Calu3 (cell line): ENCODE data around the gene BTBD1. TPM values are rescaled to one million over a fixed set of nuclear protein-coding genes. Genes with fewer than 3 reads are reported as not detected.

Experiments used
- BruUV-seq: library from RNA; stranded (reverse); fragments of 400-500 nt; replicated peaks from 2 replicates; lab custom pipeline; 2021; lab: Mats Ljungman, UMichigan
- CTCF ChIA-PET: fragments of 300-600 bp; sonication (Branson Sonifier 250); formaldehyde crosslinking; loops from one replicate; lab custom pipeline; 2022; ENCODE audit warnings: antibody characterized with exemption; lab: Charles Lee
- DNase-seq: peaks from one replicate; pipeline ENCODE4 v3.0.0; 2022
- H3K27ac Mint-ChIP-seq: one replicate; pipeline ENCODE4 v1.8.0; 2022; ENCODE audit warnings: mixed read lengths; ENCODE audit not compliant: unreplicated experiment
- H3K27me3 Mint-ChIP-seq: one replicate; pipeline ENCODE4 v1.8.0; 2022; ENCODE audit warnings: mixed read lengths; ENCODE audit not compliant: unreplicated experiment
- H3K36me3 Mint-ChIP-seq: one replicate; pipeline ENCODE4 v1.8.0; 2022; ENCODE audit warnings: mild to moderate bottlenecking, moderate library complexity, mixed read lengths; ENCODE audit not compliant: insufficient read depth, unreplicated experiment
- H3K4me1 Mint-ChIP-seq: one replicate; pipeline ENCODE4 v1.8.0; 2022; ENCODE audit warnings: mild to moderate bottlenecking, low read depth, mixed read lengths; ENCODE audit not compliant: unreplicated experiment
- H3K4me3 Mint-ChIP-seq: one replicate; pipeline ENCODE4 v1.8.0; 2022; ENCODE audit warnings: mild to moderate bottlenecking, low read depth, moderate library complexity, mixed read lengths; ENCODE audit not compliant: unreplicated experiment
- H3K9me3 Mint-ChIP-seq: one replicate; pipeline ENCODE4 v1.8.0; 2022; ENCODE audit warnings: low read depth, mixed read lengths; ENCODE audit not compliant: unreplicated experiment
- intact Hi-C: fragments of 100-400 bp; cut with micrococcal nuclease; formaldehyde crosslinking; loops from one replicate; pipeline ENCODE4 v1.10.0; 2022; ENCODE audit not compliant: unreplicated experiment
- total RNA-seq: library from RNA; stranded (reverse); gene quantifications from 2 replicates; pipeline ENCODE4 v1.2.3, GENCODE V29; 2022
- TF ChIP-seq, protein P1 (sequence below): fragments of 200-600 bp; IDR thresholded peaks from one replicate; pipeline ENCODE4 v1.8.0; 2022; ENCODE audit warnings: antibody characterized with exemption; ENCODE audit not compliant: unreplicated experiment

Gene BTBD1
- total RNA-seq, 1 experiment from 2014 or later: 73.2 TPM

DNA sequence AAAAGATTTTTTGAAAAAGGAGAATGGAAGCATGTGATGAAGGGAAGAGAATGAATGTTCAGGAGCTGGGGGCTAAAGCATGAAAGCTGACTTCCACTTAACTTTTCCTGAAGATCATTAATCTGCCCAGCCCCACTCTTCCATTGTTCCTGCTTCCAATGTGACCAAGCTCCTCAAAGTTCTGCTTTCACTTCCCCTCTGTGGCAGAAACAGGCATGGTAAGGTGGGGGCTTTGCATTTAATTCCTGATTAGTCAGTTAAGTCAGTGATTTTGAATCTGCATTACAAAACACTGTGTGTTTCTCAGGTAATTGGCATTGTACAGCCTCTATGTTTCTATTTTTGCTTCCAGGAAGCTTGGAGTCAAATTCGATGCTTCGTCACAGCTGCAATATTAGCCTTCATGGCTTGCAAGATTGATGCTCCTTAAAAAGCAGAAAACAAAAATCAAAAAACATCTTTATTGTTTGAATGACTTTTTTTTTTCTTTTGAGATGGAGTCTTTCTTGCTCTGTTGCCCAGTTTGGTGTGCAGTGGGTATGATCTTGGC is 33.1 kb upstream of the BTBD1 start:
- H3K27ac Mint-ChIP-seq: no peak overlapping the region
- CTCF ChIA-PET: no interaction called here
- H3K9me3 Mint-ChIP-seq: peaks cover 2% of the 10 kb centered on the region
- H3K36me3 Mint-ChIP-seq: peaks cover under 1% of the 10 kb centered on the region
- TF ChIP-seq, protein P1, sequence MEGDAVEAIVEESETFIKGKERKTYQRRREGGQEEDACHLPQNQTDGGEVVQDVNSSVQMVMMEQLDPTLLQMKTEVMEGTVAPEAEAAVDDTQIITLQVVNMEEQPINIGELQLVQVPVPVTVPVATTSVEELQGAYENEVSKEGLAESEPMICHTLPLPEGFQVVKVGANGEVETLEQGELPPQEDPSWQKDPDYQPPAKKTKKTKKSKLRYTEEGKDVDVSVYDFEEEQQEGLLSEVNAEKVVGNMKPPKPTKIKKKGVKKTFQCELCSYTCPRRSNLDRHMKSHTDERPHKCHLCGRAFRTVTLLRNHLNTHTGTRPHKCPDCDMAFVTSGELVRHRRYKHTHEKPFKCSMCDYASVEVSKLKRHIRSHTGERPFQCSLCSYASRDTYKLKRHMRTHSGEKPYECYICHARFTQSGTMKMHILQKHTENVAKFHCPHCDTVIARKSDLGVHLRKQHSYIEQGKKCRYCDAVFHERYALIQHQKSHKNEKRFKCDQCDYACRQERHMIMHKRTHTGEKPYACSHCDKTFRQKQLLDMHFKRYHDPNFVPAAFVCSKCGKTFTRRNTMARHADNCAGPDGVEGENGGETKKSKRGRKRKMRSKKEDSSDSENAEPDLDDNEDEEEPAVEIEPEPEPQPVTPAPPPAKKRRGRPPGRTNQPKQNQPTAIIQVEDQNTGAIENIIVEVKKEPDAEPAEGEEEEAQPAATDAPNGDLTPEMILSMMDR: no peak
- intact Hi-C loops: no loop called here
- no TSS peak for BruUV-seq
- H3K27me3 Mint-ChIP-seq: peaks cover 76% of the 10 kb centered on the region
- no peak for DNase-seq
- peaks cover 7% of the 10 kb centered on the region for H3K4me1 Mint-ChIP-seq
- no peak overlapping the region for H3K4me3 Mint-ChIP-seq

DNA sequence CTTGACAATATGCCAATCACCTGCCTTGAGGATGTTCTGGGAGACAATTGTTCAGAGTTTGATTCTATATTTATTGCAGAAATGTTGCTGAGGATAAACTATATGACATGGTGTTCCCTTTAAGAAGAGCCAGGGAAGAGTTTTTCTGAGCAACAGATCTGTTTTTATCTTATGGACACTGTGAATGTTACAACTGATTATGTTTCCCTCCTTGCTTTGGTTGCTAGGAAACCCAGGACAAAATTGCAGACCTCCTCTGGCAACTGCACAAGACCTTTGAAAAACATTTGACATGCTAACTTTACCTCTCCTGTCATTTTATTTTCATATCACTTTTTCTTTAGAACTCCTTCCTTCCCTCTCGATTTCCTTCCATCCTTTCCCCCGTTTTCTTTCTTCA is 32.2 kb upstream of the BTBD1 start:
- no peak overlapping the region for H3K4me3 Mint-ChIP-seq
- H3K9me3 Mint-ChIP-seq: peaks cover 2% of the 10 kb centered on the region
- peaks cover 7% of the 10 kb centered on the region for H3K4me1 Mint-ChIP-seq
- no peak overlapping the region for H3K27ac Mint-ChIP-seq
- DNase-seq: no peak
- H3K36me3 Mint-ChIP-seq: no peaks in the 10 kb centered on the region
- intact Hi-C loops: no loop called here
- CTCF ChIA-PET: no interaction called here
- no TSS peak for BruUV-seq
- peaks cover 76% of the 10 kb centered on the region for H3K27me3 Mint-ChIP-seq
- TF ChIP-seq, protein P1: no peak

DNA sequence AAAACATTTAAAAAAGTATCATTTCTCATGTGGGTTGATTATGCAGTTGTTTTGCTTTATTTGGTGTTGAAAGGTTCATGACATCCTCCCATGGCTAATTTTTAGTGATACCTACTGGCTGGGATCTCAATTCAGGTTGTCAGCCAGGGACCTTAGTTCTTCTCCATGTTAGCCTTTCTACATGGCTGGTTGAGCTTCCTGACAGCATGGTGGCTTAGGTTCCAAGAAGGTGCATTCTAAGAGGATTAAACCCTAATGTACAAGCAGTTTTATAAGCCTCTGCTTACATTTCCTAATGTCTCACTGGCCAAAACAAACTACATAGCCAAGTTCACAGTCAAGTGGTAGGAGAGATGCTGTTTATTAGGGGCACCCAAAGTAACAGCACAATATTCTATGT is 31.0 kb upstream of the BTBD1 start:
- Mint-ChIP-seq H3K4me3 (no peak overlapping the region), H3K27me3 (peaks cover 76% of the 10 kb centered on the region), H3K4me1 (peaks cover 7% of the 10 kb centered on the region), H3K9me3 (peaks cover 2% of the 10 kb centered on the region), H3K27ac (no peak overlapping the region), H3K36me3 (no peaks in the 10 kb centered on the region)
- DNase-seq: no peak
- TF ChIP-seq, protein P1: no peak
- BruUV-seq: no TSS peak
- CTCF ChIA-PET: interaction anchor here (0.5 kb wide), 1 partner anchor 22 kb away, joined by 5 read pairs; no protein-coding TSS in a partner anchor
- intact Hi-C loops: no loop called here

DNA sequence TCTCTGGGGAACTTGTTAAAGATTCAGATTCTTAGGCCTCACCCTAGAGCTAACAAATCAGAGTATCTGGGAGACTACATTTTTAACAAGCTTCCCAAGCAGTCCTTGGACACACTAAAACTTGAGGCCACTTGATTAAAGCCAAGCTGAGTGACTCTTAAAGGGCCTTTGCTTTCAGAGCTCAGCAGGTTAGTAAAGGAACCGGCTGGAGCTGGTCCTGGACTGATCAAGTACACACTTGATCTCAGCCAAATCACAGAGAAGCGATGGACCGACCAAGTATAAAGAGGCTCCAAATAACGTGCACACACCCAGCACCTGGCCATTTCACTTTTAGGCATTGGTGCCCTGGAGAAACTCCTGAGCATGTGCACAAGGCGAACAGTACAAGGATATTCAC is 27.5 kb upstream of the BTBD1 start:
- CTCF ChIA-PET: no interaction called here
- no peak overlapping the region for H3K27ac Mint-ChIP-seq
- H3K4me1 Mint-ChIP-seq: peaks cover 3% of the 10 kb centered on the region
- TF ChIP-seq, protein P1: no peak
- H3K36me3 Mint-ChIP-seq: no peaks in the 10 kb centered on the region
- DNase-seq: no peak
- peaks cover 42% of the 10 kb centered on the region for H3K27me3 Mint-ChIP-seq
- intact Hi-C loops: no loop called here
- H3K9me3 Mint-ChIP-seq: peaks cover 2% of the 10 kb centered on the region
- no peak overlapping the region for H3K4me3 Mint-ChIP-seq
- no TSS peak for BruUV-seq
